ENCODE data around the gene MEP1A. TPM values are rescaled to one million over a fixed set of nuclear protein-coding genes. Genes with fewer than 3 reads are reported as not detected.

MEP1A gene
- not detected in 2 replicates for total RNA-seq
- total RNA-seq (2013), result not detected
- polyA plus RNA-seq, result not detected in 2 replicates
- polyA minus RNA-seq, result not detected in 2 replicates

DNA sequence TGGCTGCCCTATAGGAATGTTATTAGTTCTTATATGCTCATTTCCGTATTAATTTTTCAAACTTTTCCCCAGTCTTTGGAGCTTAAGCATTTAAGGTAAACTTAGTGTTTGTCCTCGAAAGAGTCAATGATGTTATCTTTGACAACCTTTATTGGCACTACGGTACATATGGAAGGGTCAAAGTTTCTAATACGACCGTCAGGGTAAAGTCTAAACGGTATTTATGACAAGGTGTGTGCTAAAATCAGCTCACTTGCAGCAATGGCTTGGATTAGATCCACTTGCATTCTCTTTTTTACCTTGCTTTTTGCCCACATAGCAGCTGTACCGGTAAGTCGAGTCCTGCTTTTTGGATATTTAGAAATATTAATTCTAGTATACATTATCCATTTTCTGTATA lies at the start of gene MEP1A:
Gene MEP1A (plus strand): TSS at position 252 of the 400 bp plus-strand sequence. CDS start 10 bp downstream, at position 262.
- WGBS (ENCODE audit: insufficient coverage), result 100% methylated on average over 2 of the region's 8 CpGs
- H3K4me1 Mint-ChIP-seq, result no peaks in the 10 kb centered on the region
- Histone ChIP-seq H3K36me3 (replicated peaks in 1 of 2; ENCODE audit: control extremely low read depth in 1 of 2, control insufficient read depth in 1 of 2, extremely low read depth in 1 of 2, insufficient read depth in 2 of 2, low read length in 1 of 2) (no peaks in the 10 kb centered on the region), H3K9ac (ENCODE audit: low read length) (no peak within 1 kb of the TSS), H3K79me2 (ENCODE audit: control insufficient read depth, insufficient read depth, low read length) (no peaks in the 10 kb centered on the region), H3K27me3 (replicated peaks in 1 of 4; ENCODE audit: control extremely low read depth in 1 of 4, control insufficient read depth in 3 of 4, insufficient read depth in 4 of 4, low read length in 3 of 4) (no peaks in the 10 kb centered on the region), H3K4me3 (ENCODE audit: control extremely low read depth in 1 of 5, extremely low read depth in 1 of 5, insufficient read depth in 1 of 5, low read depth in 2 of 5, low read length in 4 of 5) (no peak within 1 kb of the TSS), H4K20me1 (ENCODE audit: control insufficient read depth, insufficient read depth, low read length, poor library complexity, severe bottlenecking) (no peaks in the 10 kb centered on the region), H3K27ac (ENCODE audit: low read length in 2 of 2) (no peak within 1 kb of the TSS), H3K4me1 (ENCODE audit: control insufficient read depth in 2 of 2, insufficient read depth in 2 of 2, low read length in 2 of 2) (no peaks in the 10 kb centered on the region), H2AFZ (ENCODE audit: insufficient read depth, low read depth, low read length, poor library complexity, severe bottlenecking) (no peak within 1 kb of the TSS), H3K4me2 (replicated peaks; ENCODE audit: low read depth, low read length, poor library complexity, severe bottlenecking) (no peak within 1 kb of the TSS), H3K9me3 (ENCODE audit: control extremely low read depth in 1 of 3, control insufficient read depth in 2 of 3, insufficient read depth in 1 of 3, low read length in 2 of 3) (no peaks in the 10 kb centered on the region)
- intact Hi-C loops (cut with micrococcal nuclease), result no loop called here
- DNase-seq, result no peak
- no peak for ATAC-seq (ENCODE audit: low read depth)
- ChIA-PET CTCF (no interaction called here), POLR2A (no interaction called here)
- no peaks in the 10 kb centered on the region for H3K27me3 Mint-ChIP-seq
- TF ChIP-seq EZH2 (IDR thresholded peaks at IDR 0.05; ENCODE audit: borderline replicate concordance, insufficient read depth, low read depth, low read length, poor library complexity, severe bottlenecking), result no peak
- TF ChIP-seq, protein P1, sequence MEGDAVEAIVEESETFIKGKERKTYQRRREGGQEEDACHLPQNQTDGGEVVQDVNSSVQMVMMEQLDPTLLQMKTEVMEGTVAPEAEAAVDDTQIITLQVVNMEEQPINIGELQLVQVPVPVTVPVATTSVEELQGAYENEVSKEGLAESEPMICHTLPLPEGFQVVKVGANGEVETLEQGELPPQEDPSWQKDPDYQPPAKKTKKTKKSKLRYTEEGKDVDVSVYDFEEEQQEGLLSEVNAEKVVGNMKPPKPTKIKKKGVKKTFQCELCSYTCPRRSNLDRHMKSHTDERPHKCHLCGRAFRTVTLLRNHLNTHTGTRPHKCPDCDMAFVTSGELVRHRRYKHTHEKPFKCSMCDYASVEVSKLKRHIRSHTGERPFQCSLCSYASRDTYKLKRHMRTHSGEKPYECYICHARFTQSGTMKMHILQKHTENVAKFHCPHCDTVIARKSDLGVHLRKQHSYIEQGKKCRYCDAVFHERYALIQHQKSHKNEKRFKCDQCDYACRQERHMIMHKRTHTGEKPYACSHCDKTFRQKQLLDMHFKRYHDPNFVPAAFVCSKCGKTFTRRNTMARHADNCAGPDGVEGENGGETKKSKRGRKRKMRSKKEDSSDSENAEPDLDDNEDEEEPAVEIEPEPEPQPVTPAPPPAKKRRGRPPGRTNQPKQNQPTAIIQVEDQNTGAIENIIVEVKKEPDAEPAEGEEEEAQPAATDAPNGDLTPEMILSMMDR (IDR thresholded peaks at IDR 0.05), result no peak
- no peaks in the 10 kb centered on the region for H3K9me3 Mint-ChIP-seq (ENCODE audit: insufficient read depth)
- no peak within 1 kb of the TSS for H3K4me3 Mint-ChIP-seq
- no peak within 1 kb of the TSS for H3K27ac Mint-ChIP-seq

- Histone ChIP-seq H3K9ac (ENCODE audit: low read length) (no peak overlapping the region), H3K9me3 (ENCODE audit: control extremely low read depth in 1 of 3, control insufficient read depth in 2 of 3, insufficient read depth in 1 of 3, low read length in 2 of 3) (no peaks in the 10 kb centered on the region), H3K4me1 (ENCODE audit: control insufficient read depth in 2 of 2, insufficient read depth in 2 of 2, low read length in 2 of 2) (no peaks in the 10 kb centered on the region), H3K79me2 (ENCODE audit: control insufficient read depth, insufficient read depth, low read length) (no peaks in the 10 kb centered on the region), H3K36me3 (replicated peaks in 1 of 2; ENCODE audit: control extremely low read depth in 1 of 2, control insufficient read depth in 1 of 2, extremely low read depth in 1 of 2, insufficient read depth in 2 of 2, low read length in 1 of 2) (no peaks in the 10 kb centered on the region), H3K27me3 (replicated peaks in 1 of 4; ENCODE audit: control extremely low read depth in 1 of 4, control insufficient read depth in 3 of 4, insufficient read depth in 4 of 4, low read length in 3 of 4) (no peaks in the 10 kb centered on the region), H3K27ac (ENCODE audit: low read length in 2 of 2) (no peak overlapping the region), H4K20me1 (ENCODE audit: control insufficient read depth, insufficient read depth, low read length, poor library complexity, severe bottlenecking) (no peaks in the 10 kb centered on the region), H2AFZ (ENCODE audit: insufficient read depth, low read depth, low read length, poor library complexity, severe bottlenecking) (no peak overlapping the region), H3K4me2 (replicated peaks; ENCODE audit: low read depth, low read length, poor library complexity, severe bottlenecking) (no peak overlapping the region), H3K4me3 (ENCODE audit: control extremely low read depth in 1 of 5, extremely low read depth in 1 of 5, insufficient read depth in 1 of 5, low read depth in 2 of 5, low read length in 4 of 5) (no peak overlapping the region)
- TF ChIP-seq EZH2 (IDR thresholded peaks at IDR 0.05; ENCODE audit: borderline replicate concordance, insufficient read depth, low read depth, low read length, poor library complexity, severe bottlenecking), result no peak
- TF ChIP-seq, protein P1 (IDR thresholded peaks at IDR 0.05), result no peak
- Mint-ChIP-seq H3K27ac (no peak overlapping the region), H3K4me3 (no peak overlapping the region), H3K27me3 (peaks cover 16% of the 10 kb centered on the region), H3K4me1 (no peaks in the 10 kb centered on the region), H3K9me3 (ENCODE audit: insufficient read depth) (no peaks in the 10 kb centered on the region)
- intact Hi-C loops (cut with micrococcal nuclease), result no loop called here
- ChIA-PET POLR2A (no interaction called here), CTCF (no interaction called here)
- no peak for DNase-seq
- WGBS (ENCODE audit: insufficient coverage), result 100% methylated on average over 1 of the region's 1 CpG
- ATAC-seq (ENCODE audit: low read depth), result no peak
Observed at GRCh38 chr6:46743425-46744158, 49.6 kb upstream of the MEP1A start.
